Heart right ventricle (tissue), 16 donors: Measurements from ENCODE around the gene RAB8B. TPM values are rescaled to one million over a fixed set of nuclear protein-coding genes. Genes with fewer than 3 reads are reported as not detected.
A peak's percentile ranks its signal among the peaks of the same experiment; 100 is the strongest.

Experiments used
- ATAC-seq, 8 donors: fragments of 200-7000 bp; cut with Tn5 transposase; one replicate each; pipeline ENCODE4 v1.9.1; 2020; ENCODE audit warnings: mild to moderate bottlenecking in 8 of 8, moderate library complexity in 8 of 8, moderate number of reproducible peaks in 1 of 8
- DNase-seq, 2 donors: peaks; one replicate each; pipeline ENCODE4 v3.0.0-alpha.2; 2020
- H3K27ac ChIP-seq, 10 donors: fragments of 200-600 bp; sonication (generic) in 2 of 10; one replicate each; pipeline versions ENCODE4 v1.5.0 to v1.8.0; 2020 to 2022; ENCODE audit warnings: mild to moderate bottlenecking in 3 of 10
- H3K27me3 ChIP-seq, 7 donors: fragments of 200-600 bp; one replicate each; pipeline ENCODE4 v1.8.0; 2021 to 2022; ENCODE audit warnings: mild to moderate bottlenecking in 2 of 7
- H3K36me3 ChIP-seq, 9 donors: fragments of 200-600 bp; sonication (generic) in 1 of 9; one replicate each; pipeline versions ENCODE4 v1.5.0 to v1.8.0; 2020 to 2022; ENCODE audit warnings: mild to moderate bottlenecking in 2 of 9
- H3K4me1 ChIP-seq, 9 donors: fragments of 200-600 bp; sonication (generic) in 1 of 9; one replicate each; pipeline versions ENCODE4 v1.5.0 to v1.8.0; 2020 to 2022; ENCODE audit warnings: mild to moderate bottlenecking in 4 of 9
- H3K4me3 ChIP-seq, 10 donors: fragments of 200-600 bp; sonication (generic) in 2 of 10; one replicate each; pipeline versions ENCODE4 v1.5.0 to v1.8.0; 2020 to 2022; ENCODE audit warnings: mild to moderate bottlenecking in 7 of 10, moderate library complexity in 2 of 10
- H3K9me3 ChIP-seq, 11 donors: fragments of 200-600 bp in 10 of 11; sonication (generic) in 2 of 11; one replicate each; pipeline versions ENCODE4 v1.5.0 to v1.8.0; 2013 to 2022; ENCODE audit warnings: mild to moderate bottlenecking in 2 of 11, control low read depth in 1 of 11, moderate library complexity in 1 of 11
- WGBS, 2 donors: extraction: QIAGEN DNeasy Blood & Tissue Kit; methylation state at CpG; one replicate each; pipeline ENCODE4 v1.1.7; 2013; ENCODE audit warnings: inconsistent platforms in 1 of 2; 5-methylcytosine and 5-hydroxymethylcytosine counted together
- intact Hi-C, 10 donors: fragments of 100-400 bp; cut with DNase I; formaldehyde crosslinking; loops; one replicate each; pipeline versions ENCODE4 v1.11.1 to v1.14.2; 2022
- polyA plus RNA-seq, 2 donors: library from polyadenylated mRNA; stranded (reverse); fragments of 200-250 nt; gene quantifications; one replicate each; pipeline ENCODE4 v1.2.3, GENCODE V29; 2013
- total RNA-seq, 10 donors: library from RNA; stranded (reverse); fragmentation: NEBNext Ultra II Directional in 3 of 10; extraction: Animal tissue kit (Norgen Biotek cat#: 25700) in 3 of 10; gene quantifications; one replicate each; pipeline versions ENCODE4 v1.2.1 to v1.2.4, GENCODE V29; 2021 to 2023
- TF ChIP-seq, protein P1 (sequence below), 9 donors: fragments of 200-600 bp; sonication (generic) in 2 of 9; IDR thresholded peaks; one replicate each; pipeline versions ENCODE4 v1.5.0 to v1.8.0; 2021 to 2022; ENCODE audit warnings: antibody characterized with exemption in 9 of 9, mild to moderate bottlenecking in 5 of 9, moderate library complexity in 1 of 9
- donor health status: Arrhythmogenic right ventricular cardiomyopathy.
- donor health status: ischemic (EF 13 %, LVEDD 7.1; RV severe dilation, severe dysfunction).
- donor health status: healthy with polysubstance abuse.
- donor health status: DM: no; HTN: yes; CAD: no.
- donor health status: DM: no; HTN: no; CAD: no.
- donor health status: ischemic (EF 25% LVEDD 6.9; RV normal size, moderate dysfunction).
- donor health status: ischemic (EF 25% LVEDD 5.7; RV mildly dilated, moderate dysfunction).
- donor health status: healthy.
- donor health status: DM: yes; HTN: yes; CAD: no.
- donor health status: Ischemic cardiomyopathy.
- donor health status: ischemic (EF 35%, LVEDD 5.7; RV mildly dilated, moderate dysfunction).
- donor health status: nonischemic (EF 11% LVEDD 7.7; RV severe dilation, severe dysfunction).
- donor health status: DM: yes; HTN: yes; CAD: no.
- donor health status: PGD.
- donor health status: ischemic (EF 29% LVEDD 5.4; RV normal size, mild dysfunction).
- donor health status: nonischemic (EF 23%, LVEDD 6.1; RV moderate dilation, normal function).

RAB8B gene
- total and polyA plus RNA-seq, 12 donors, result 4.4 to 27.7 (median 6.9) TPM

DNA sequence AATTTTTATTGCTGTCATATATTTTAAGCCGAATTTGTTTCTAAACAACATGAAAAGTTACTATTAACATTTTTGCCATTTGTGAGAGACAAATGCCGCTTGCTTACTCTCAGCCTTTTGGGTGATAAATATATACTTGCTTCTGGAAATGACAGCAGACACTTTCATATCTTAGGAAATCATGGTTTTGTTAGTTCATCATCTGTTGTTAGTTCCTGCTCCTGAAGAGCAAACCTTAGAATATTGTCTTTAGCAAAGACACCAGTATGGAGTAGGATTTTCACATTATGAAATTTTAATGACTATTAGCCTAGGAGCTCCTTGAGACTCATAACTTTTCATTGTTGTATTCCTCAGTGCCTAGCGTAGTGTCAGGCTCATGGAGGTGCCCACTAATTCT is 36.0 kb downstream of the RAB8B start:
- ATAC-seq, result no peak
- H3K36me3 ChIP-seq, result peaks cover 0 to 36% (median 0%) of the 10 kb centered on the region in 9 donors
- TF ChIP-seq, protein P1, sequence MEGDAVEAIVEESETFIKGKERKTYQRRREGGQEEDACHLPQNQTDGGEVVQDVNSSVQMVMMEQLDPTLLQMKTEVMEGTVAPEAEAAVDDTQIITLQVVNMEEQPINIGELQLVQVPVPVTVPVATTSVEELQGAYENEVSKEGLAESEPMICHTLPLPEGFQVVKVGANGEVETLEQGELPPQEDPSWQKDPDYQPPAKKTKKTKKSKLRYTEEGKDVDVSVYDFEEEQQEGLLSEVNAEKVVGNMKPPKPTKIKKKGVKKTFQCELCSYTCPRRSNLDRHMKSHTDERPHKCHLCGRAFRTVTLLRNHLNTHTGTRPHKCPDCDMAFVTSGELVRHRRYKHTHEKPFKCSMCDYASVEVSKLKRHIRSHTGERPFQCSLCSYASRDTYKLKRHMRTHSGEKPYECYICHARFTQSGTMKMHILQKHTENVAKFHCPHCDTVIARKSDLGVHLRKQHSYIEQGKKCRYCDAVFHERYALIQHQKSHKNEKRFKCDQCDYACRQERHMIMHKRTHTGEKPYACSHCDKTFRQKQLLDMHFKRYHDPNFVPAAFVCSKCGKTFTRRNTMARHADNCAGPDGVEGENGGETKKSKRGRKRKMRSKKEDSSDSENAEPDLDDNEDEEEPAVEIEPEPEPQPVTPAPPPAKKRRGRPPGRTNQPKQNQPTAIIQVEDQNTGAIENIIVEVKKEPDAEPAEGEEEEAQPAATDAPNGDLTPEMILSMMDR (IDR thresholded peaks at IDR 0.05), result no peak
- no peaks in the 10 kb centered on the region for H3K9me3 ChIP-seq
- H3K27me3 ChIP-seq, result no peaks in the 10 kb centered on the region
- intact Hi-C loops, result loop anchor here in 2 of 10 donors (5.0 kb wide), 1 partner anchor 33 kb away; no protein-coding TSS in a partner anchor
- no peak overlapping the region for H3K4me3 ChIP-seq
- DNase-seq, result no peak
- 96 to 99% methylated on average over 3 of the region's 3 CpGs for WGBS, 2 donors
- peak overlapping the region in 1 of 10 donors; percentile 10 for H3K27ac ChIP-seq
- H3K4me1 ChIP-seq, result peaks cover 10 to 60% (median 16%) of the 10 kb centered on the region in 9 donors

DNA sequence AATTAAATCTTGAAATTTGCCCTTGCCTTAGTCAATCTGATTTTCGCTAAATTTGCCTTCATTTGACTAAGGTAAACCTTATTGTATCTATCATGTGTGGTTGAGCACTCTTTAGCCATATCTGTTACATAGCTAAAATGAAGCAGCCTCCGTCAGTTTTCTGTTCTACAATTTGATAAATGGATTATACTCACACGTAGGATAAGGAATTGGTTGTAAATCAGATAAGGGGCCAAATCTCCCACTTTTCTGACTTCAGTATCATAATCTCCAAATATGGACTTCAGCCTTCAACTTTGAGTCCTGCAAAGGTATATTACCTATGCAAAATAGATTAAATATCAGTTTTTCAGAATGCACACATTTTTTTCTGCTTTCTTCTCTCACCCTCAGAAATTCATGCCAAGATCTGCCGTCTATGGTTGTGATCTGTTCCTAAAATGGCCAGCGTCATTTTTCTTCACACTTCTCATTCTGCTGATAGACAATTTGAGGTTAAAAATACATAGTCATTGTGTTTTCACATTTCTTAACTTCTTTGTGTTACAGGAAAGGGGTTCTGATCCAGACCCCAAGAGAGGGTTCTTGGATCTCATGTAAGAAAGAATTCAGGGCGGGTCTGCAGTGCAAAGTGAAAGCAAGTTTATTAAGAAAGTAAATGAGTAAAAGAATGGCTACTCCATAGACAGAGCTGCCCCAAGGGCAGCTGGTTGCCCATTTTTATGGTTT is 36.9 kb downstream of the RAB8B start:
- intact Hi-C loops, result loop anchor here in 2 of 10 donors (5.0 kb wide), 1 partner anchor 34 kb away; no protein-coding TSS in a partner anchor
- Histone ChIP-seq H3K4me1 (peaks cover 2 to 60% (median 8%) of the 10 kb centered on the region in 9 donors), H3K27me3 (no peaks in the 10 kb centered on the region), H3K9me3 (no peaks in the 10 kb centered on the region), H3K36me3 (peaks cover 0 to 36% (median 0%) of the 10 kb centered on the region in 9 donors), H3K27ac (peak overlapping the region in 1 of 10 donors; percentile 59), H3K4me3 (no peak overlapping the region)
- 86 to 87% methylated on average over 6 of the region's 6 CpGs for WGBS, 2 donors
- DNase-seq, result no peak
- TF ChIP-seq, protein P1 (IDR thresholded peaks at IDR 0.05), result no peak
- no peak for ATAC-seq

DNA sequence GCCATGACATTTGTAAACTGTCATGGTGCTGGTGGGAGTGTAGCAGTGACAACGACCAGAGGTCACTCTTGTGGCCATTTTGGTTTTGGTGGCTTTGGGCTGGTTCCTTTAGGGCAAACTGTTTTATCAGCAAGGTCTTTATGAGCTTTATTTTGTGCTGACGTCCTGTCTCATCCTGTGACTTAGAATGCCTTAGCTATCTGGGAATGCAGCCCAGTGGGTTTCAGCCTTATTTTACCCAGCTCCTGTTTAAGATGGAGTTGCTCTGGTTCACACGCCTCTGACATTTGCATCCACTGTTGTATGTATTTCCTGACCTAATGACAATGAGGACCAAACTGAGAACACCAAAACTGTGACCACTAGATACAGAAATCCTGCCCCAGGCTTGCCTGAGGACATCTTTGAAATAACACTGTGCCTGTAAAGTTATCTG is 37.6 kb downstream of the RAB8B start:
- ATAC-seq (no peak), DNase-seq (no peak)
- no peaks in the 10 kb centered on the region for H3K9me3 ChIP-seq
- no peak overlapping the region for H3K4me3 ChIP-seq
- TF ChIP-seq, protein P1 (IDR thresholded peaks at IDR 0.05), result no peak
- no peaks in the 10 kb centered on the region for H3K27me3 ChIP-seq
- intact Hi-C loops, result loop anchor here in 2 of 10 donors (5.0 kb wide), 1 partner anchor 35 kb away; no protein-coding TSS in a partner anchor
- H3K4me1 ChIP-seq, result peaks cover 0 to 60% (median 7%) of the 10 kb centered on the region in 9 donors
- peaks cover 0 to 36% (median 0%) of the 10 kb centered on the region in 9 donors for H3K36me3 ChIP-seq
- WGBS, 2 donors, result 68 to 80% methylated on average over 3 of the region's 3 CpGs
- peak overlapping the region in 1 of 10 donors; percentile 59 for H3K27ac ChIP-seq

DNA sequence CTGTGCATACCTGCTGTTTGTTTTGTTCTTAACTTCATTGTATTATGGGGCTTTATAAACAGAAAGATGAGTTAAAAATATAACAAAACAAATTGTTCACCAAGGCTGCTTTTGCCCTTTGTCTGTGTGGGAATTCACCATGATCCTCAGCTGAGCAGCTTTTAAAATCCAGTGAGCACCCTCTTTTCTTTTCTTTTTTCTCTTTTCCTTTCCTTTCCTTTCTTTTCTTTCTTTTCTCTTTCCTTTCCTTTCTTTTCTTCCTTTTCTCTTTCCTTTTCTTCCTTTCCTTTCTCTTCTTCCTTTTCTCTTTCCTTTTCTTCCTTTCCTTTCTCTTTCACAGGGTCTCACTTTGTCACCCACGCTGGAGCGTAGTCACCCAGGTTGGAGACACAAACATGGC is 38.3 kb downstream of the RAB8B start:
- H3K36me3 ChIP-seq, result peaks cover 0 to 35% (median 0%) of the 10 kb centered on the region in 9 donors
- H3K4me1 ChIP-seq, result peaks cover 0 to 60% (median 6%) of the 10 kb centered on the region in 9 donors
- ATAC-seq (no peak), DNase-seq (no peak)
- TF ChIP-seq, protein P1 (IDR thresholded peaks at IDR 0.05), result no peak
- no peaks in the 10 kb centered on the region for H3K27me3 ChIP-seq
- WGBS, 2 donors, result 97 to 98% methylated on average over 2 of the region's 2 CpGs
- H3K27ac ChIP-seq, result no peak overlapping the region
- intact Hi-C loops, result loop anchor here in 2 of 10 donors (5.0 kb wide), 1 partner anchor 35 kb away; no protein-coding TSS in a partner anchor
- H3K4me3 ChIP-seq, result no peak overlapping the region
- H3K9me3 ChIP-seq, result no peaks in the 10 kb centered on the region
